ENCODE results near the gene GNAT1.

GNAT1 gene

GRCh38 chr3:50162034-50162883 is 29.2 kb upstream of the GNAT1 start:
- DNase-seq (ENCODE audit: low read depth in 2 of 2), result no peak

DNA sequence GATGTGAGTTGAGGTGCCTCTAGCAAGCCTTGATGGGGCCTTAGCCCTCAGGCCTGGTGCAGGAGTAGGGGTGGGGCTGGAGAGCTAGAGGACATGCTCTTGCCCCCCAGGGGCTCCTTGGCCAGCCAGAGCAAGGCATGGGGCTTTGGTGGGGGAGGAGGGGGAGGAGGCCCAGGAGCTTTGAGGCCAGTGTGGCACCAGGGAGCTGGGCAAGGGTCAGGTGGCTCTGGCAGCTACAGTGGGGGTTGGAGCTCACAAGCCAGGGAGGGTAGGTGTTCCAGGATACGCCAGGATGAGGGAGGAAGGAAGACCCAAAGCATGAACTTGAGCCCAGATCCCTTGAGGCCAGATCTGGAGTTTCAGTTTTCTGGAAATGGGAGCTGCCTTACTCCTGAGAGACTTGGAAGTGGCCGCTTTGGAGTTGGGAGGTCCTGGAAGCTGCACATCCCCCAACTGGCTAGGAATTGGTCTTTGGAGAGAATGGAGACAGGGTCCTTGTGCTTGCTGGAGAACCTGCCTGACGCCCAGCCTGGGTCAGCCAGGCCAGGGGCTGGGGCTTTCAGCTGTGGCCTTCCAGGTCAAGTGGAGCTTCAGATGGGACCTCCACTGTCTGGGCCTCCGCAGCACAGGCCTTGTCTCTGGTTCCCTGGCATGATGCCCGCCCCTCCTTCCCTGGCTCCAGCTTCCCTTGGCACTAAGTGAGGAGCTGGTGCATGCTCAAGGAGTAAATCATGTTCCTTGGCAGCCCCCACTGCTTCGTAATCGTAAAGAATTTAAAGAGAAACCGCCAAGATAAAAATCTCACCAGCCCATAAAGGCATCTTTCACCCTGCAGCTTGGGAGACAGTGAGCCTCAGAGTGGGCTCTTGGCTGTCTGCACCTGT is 27.6 kb upstream of the GNAT1 start:
- no peak for DNase-seq (ENCODE audit: low read depth in 2 of 2)

DNA sequence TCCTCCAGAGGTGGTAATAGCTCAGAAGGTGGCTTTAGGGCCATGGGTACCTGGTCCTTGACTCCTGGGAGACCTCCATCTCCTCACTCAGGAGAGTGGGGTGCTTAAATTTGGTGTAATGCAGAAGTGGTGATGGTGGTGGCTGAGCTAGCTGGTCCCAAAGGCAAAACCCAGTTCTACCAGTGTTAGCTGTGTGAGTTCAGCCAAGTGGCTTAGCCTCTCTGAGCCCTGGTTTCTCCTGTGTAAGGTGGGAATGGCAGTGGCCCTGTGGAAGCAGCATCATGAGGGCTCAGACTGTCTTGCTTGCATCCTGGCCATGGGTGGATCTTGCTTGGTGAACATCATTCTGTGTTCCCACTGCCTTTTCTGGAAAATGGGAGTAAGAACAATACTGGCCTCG is 26.9 kb upstream of the GNAT1 start:
- DNase-seq (ENCODE audit: low read depth in 2 of 2), result no peak

GRCh38 chr3:50164984-50165909 is 26.2 kb upstream of the GNAT1 start:
- DNase-seq (ENCODE audit: low read depth in 2 of 2), result no peak

GRCh38 chr3:50165910-50166538 is 25.4 kb upstream of the GNAT1 start:
- DNase-seq (ENCODE audit: low read depth in 2 of 2), result no peak

DNA sequence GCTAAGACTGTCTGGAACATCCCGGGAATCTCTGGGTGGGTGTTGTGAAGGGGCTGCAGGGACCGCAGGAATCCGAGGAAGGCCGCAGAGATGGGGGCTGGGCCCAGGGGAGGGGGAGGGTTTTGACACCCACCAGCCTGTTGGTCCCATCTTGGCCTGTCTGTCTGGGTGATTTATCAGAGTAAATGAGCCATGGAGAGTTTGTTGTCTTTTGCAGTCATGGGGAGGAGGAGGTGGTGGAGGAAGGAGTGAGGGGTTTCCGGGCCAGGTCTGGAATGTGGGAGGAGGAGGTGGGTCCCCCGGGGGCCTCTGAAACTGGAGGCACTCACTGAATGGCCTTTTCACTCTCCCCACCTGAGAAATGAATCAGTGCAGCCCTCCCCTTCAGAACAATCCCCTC is 24.8 kb upstream of the GNAT1 start:
- DNase-seq (ENCODE audit: low read depth in 2 of 2), result no peak

GRCh38 chr3:50167069-50167840 is 24.2 kb upstream of the GNAT1 start:
- no peak for DNase-seq (ENCODE audit: low read depth in 2 of 2)

DNA sequence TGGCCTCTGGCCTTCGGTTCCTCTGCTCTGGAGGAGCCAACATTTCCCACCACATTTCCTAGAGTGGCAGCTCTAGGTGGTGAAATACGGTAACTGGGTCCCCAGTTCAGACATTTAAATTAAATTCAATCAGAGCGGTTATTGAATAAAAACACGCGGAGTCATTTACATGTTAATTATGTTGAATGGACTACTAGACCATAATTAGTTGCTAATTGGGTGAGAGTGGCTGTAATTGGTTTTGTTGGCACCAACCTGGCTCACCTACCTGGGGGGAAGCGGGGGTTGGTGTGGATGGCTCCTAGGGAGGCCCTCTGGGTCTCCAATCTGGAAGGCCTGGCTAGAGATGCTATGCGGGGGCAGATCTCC is 23.6 kb upstream of the GNAT1 start:
- no peak for DNase-seq (ENCODE audit: low read depth in 2 of 2)

- no peak for DNase-seq (ENCODE audit: low read depth in 2 of 2)
These were observed 23.0 kb upstream of the GNAT1 start for GRCh38 chr3:50168388-50168787.

DNA sequence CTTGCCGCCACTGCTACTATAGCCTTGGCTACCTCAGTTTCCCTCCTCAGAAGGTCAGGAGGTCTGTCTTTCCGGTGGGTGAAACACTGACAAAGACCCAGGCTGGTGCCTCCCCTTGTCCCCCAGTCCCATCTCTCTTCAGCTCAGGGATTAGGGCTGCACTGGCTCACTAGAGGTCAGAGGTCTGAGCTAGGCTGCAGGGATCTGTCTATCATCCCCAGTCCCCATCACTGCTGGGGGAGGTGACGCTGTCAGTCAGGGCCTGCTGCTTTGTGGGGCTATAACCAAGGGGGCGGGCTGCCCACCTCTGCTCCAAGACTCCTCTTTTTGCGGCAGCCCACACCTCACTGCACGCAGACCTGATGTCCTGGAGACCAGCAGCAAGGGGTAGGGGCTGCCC is 22.6 kb upstream of the GNAT1 start:
- DNase-seq (ENCODE audit: low read depth in 2 of 2), result no peak

GRCh38 chr3:50169232-50169832 is 22.1 kb upstream of the GNAT1 start:
- no peak for DNase-seq (ENCODE audit: low read depth in 2 of 2)

- DNase-seq (ENCODE audit: low read depth in 2 of 2), result no peak
These were observed 21.6 kb upstream of the GNAT1 start for GRCh38 chr3:50169858-50170257.

DNA sequence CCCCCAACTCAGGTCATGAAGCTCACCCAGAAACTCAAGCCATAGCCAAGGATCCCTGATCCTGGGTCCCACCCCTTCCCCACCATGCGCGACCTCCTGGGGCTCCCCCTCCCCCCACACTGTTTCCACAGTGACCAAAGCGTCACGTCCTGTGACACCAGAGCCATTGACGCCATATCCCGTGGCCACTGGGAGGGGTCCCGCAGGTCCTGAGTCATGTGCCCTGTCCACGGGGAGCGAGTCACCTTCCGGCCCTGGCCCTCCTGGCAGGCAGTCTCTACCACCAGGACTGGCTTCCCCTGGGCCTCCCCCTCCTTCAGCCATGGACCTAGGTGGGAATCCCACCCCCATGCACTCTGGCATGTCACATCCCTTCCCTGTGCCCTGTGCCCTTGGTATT is 20.7 kb upstream of the GNAT1 start:
- no peak for DNase-seq (ENCODE audit: low read depth in 2 of 2)

DNA sequence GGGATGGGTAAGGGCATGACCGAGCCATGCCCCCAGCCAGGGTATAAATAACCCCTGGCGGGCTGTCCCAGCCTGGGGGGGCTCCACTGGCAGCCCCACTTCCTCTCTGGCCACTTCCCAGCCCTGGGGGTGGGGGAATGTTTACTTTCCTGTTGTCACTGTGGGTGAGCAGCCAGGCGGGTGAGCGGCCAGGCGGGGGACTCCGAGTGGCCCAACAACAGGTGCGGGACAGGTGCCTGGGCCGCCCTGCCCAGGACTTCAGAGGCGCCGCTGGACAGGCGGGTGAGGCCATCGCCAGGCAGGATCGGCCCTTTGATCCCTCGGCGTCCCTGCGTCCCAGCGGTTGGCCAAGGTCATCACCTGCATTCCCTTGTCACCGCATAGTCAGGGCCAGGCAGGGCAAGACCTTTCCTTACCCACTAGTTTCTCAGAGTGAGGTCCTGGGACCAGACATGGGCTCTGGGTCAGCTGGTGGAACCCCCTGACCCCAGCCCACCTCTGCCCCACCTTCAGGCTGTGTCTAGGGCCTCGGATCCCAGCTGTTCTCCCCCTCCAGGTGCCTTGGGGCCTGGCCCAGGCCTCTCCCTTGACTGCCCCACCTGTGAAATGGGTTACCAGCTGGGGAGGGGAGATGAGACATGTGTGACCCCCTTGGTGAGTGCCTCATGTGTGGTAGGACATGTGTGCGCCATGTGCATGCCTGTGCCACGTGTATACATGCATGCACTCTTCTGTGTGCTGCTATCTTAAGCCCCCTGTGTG is 19.7 kb upstream of the GNAT1 start:
- DNase-seq (ENCODE audit: low read depth in 2 of 2), result no peak

DNA sequence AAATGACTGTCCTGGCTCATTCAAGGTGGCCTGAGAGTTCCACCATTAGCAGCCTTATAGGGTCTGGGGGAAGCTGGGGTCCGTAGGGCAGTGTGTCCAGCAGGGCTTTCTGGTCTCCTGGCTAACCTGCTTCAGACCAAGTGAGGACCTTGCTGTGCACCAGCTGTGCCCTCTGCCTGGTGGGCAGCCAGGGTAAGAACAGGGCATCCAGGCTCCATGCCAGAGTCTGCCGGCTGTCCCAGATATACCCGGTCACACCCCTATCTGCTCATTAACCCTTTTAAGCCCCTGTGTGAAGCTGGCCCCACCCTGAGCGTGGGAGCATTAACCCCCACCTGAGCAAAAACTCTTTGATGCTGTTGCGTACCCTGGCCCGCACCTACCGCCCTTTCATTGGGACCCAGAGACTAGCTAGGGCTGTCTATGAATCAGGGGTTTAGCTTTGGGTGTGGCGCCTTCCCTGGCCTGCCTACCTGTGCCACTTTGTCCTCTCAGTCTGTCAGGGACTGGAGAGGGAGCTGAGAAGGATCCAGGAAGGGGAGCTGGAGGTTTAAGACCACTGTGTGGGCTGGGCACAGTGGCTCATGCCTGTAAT is 18.7 kb upstream of the GNAT1 start:
- no peak for DNase-seq (ENCODE audit: low read depth in 2 of 2)

DNA sequence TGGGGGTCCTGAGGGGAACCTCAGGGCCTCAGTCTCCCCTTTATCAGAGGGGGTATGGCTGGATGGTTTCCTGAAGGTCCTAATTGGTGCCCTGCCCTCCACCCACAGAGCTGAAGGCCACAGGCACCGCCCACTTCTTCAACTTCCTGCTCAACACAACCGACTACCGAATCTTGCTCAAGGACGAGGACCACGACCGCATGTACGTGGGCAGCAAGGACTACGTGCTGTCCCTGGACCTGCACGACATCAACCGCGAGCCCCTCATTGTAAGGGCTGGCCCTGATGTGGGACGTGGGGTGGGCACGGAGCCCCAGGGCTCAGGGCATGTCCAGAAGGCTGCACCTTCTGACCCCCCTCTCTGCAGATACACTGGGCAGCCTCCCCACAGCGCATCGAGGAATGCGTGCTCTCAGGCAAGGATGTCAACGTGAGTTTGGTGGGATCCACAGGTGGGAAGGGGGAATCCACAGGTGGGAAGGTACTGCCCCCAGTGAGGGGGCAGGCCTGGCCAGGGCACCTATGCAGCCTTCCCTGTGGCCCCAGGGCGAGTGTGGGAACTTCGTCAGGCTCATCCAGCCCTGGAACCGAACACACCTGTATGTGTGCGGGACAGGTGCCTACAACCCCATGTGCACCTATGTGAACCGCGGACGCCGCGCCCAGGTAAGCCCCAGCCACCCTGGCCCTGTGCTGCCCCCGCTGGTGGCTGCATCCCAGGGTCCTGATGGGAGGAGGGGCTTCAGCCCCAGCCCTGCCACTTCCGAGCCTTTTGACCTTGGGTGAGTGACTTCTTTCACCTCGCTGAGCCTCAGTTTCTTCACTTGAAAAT is 17.5 kb upstream of the GNAT1 start:
- DNase-seq (ENCODE audit: low read depth in 2 of 2), result no peak

DNA sequence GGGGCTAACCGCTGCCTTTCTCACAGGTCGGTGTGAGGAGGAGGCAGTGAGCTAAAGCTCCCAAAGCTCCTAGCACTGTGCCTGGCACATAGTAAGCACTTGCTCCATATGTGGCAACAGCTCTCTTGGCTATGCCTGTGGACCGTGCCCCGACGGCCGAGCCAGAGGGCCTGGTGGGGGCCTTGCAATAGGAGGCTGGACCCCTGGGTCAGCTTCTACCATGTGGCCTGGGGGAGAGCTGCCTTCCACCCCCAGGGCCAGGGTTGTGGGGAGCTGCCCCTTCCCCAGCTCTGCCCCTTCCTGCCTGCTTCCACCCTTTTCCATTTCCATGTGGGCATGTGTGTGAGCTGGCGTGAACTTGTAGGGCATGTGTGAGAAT is 16.9 kb upstream of the GNAT1 start:
- DNase-seq (ENCODE audit: low read depth in 2 of 2), result no peak

- DNase-seq (ENCODE audit: low read depth in 2 of 2), result no peak
These were observed 16.4 kb upstream of the GNAT1 start for GRCh38 chr3:50174947-50175524.
